NCI-H2171 (cell line): ENCODE data around the gene LPCAT1.
A peak's percentile ranks its signal among the peaks of the same experiment; 100 is the strongest.
"Not testable (repeated sequence)": the region's sequence is repeated elsewhere in the genome, so short reads cannot be mapped to it uniquely, and the experiment has no call there.

ENCODE experiments used
- DNase-seq: peaks from one replicate; lab custom pipeline; 2025; lab: John Stamatoyannopoulos, UW

The LPCAT1 gene

GRCh38 chr5:1424716-1425115, 99.0 kb downstream of the LPCAT1 start:
- no peak for DNase-seq

- no peak for DNase-seq
Observed at GRCh38 chr5:1423901-1424603, 99.7 kb downstream of the LPCAT1 start.

DNA sequence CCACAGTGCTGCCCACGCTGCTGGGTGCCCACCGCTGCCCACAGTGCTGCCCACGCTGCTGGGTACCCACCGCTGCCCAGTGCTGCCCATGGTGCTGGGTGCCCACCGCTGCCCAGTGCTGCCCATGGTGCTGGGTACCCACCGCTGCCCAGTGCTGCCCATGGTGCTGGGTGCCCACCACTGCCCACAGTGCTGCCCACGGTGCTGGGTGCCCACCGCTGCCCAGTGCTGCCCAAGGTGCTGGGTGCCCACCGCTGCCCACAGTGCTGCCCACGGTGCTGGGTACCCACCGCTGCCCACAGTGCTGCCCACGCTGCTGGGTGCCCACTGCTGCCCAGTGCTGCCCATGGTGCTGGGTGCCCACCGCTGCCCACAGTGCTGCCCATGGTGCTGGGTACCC, 101.2 kb downstream of the LPCAT1 start:
- not testable (repeated sequence) for DNase-seq

GRCh38 chr5:1421521-1422341, 102.0 kb downstream of the LPCAT1 start:
- DNase-seq: no peak

- no peak for DNase-seq
Observed at GRCh38 chr5:1420211-1421195, 103.3 kb downstream of the LPCAT1 start.

DNA sequence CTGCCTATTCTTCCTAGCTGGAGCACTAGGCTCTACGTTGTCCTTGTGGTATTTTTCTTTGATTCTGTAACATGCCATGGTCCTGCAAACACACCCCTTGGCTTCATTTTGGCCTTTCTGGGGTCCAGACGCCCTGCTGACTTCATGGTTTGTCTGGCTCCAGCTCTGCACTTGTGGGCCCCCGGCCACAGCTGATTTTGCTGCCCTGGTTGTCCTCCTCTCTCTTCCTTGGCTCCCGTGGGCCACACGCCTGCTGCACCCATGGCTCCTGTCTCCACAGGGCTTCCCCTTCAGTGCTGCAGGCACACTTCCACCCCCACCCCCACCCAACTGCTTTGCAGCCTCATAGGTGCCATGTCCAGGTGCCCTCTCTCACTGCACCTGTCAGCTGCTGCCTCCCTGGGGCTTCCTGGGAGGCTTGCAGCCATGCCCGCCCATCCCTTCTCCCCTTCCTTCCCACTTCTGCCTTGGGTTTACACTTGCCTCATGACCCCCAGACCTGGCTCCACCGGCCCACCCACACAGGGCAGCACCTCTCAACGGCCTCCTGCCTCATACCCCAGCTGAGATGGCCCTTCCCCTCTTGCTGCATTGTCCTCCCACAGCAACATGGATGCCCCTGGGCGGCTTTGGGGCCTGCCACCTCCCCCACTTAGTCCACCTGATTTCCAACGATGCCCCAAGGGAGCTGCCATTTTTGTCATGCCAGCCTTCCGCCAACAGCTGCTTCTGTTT, 104.1 kb downstream of the LPCAT1 start:
- DNase-seq: no peak

- DNase-seq: no peak
Observed at GRCh38 chr5:1418921-1419280, 104.9 kb downstream of the LPCAT1 start.

DNA sequence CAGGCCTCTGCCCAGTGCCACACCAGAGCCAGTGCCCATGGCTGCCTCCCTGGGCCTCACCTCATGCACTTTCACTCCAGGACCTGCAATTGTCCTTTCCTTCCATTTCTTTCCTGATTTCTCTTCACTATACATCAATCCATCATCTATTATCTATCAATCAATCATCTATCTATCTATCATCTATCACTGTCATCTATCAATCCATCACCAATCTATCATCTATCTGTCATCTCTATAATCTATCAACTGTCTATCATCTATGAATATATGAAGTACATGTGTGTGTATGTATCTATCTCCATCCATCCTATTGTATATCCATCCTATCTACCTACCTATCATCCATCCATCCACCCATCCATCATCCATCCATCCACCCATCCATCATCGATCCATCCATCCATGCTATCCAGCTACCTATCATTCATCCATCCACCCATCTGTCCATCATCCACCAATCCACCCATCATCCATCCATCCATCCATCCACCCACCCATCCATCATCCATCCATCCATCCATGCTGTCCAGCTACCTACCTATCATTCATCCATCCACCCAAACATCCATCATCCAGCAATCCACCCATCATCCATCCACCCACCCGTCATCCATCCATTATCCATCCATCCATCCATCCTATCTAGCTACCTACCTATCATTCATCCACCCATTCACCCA, 105.4 kb downstream of the LPCAT1 start:
- no peak for DNase-seq

DNA sequence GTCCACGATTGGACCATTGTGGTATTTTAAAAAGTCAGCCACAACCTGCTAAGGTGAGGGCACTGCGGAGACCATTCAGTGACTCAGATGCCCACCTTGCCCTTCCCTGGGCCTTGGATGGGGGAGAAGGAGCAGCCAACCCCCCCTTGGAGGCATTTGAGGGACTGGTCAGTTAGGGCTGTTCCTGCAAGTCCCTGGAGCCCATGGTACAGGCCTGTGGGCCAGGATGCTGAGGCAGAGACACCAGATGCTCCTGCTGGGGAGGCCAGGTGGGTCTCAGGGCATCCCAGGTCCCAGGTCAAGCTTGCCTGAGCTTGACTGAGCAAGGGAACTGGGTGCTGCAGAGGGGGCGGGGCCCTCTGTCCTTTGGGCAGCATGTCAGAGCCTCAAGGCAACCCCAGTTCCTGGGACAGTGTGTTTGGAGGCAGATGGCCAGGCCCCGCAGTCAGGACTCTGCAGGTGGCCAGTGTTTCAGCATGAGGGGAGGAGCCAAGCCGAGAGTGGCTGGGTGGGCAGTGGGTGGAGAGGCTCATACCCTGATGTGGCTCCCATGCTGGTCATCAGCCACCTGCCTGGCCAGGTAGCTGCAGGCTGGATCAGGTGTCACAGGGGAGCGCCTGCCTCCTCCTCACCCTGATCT, 106.1 kb downstream of the LPCAT1 start:
- no peak for DNase-seq

- DNase-seq: no peak
Observed at GRCh38 chr5:1416856-1417469, 106.8 kb downstream of the LPCAT1 start.

DNA sequence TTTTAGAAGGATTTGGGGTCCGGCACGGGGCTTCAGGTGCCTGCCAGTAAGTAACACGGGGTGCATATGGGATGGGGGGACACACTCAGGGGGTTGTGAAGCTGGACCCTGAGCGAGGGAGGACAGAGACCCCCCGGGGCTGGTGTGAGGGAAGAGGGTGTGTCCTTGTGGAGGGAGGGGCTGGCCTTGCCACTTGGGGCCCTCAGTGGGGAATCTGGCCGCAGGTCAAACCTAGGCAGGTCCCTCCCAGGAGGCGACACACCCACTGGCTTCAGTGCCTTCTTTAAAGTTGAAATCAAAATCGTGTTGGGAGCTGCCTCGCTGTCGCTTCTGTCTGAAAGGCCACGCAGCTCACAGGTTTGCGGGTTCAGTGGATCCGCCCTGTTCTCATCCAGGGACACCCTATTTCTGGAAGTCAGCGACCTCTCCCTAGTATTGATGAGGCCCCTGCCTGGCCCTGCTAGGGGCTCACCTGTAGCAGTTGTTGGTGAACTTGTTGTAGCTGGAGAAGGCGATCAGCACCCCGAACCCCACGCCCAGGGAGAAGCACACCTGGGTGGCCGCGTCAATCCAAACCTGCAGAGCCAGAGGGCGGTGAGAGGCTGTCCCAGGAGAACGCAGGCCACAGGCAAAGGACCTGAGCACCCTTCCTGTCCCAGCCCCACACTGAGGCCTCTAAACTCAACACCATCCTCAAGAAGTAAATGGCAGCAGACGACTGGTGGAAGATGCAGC, 108.0 kb downstream of the LPCAT1 start:
- no peak for DNase-seq

DNA sequence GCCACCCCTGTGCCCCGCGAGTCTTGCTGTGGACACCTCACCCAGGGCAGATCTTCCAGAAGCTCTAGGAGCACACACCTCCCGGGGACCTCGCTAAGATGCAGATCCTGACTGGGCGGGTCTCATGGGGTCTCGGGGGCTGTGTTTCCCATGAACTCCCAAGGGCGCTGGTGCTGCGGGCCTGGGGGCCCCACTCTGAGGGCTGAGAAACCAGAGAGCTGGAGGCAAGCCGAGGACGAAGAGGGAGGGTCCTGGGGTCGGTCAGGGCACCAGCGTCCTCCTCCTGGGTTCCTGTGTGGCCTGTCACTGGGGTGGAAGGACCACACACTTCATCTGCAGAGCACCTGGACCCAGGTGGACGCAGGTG, 108.7 kb downstream of the LPCAT1 start:
- no peak for DNase-seq

GRCh38 chr5:1414311-1415058, 109.3 kb downstream of the LPCAT1 start:
- no peak for DNase-seq

GRCh38 chr5:1413611-1414241, 110.0 kb downstream of the LPCAT1 start:
- no peak for DNase-seq

DNA sequence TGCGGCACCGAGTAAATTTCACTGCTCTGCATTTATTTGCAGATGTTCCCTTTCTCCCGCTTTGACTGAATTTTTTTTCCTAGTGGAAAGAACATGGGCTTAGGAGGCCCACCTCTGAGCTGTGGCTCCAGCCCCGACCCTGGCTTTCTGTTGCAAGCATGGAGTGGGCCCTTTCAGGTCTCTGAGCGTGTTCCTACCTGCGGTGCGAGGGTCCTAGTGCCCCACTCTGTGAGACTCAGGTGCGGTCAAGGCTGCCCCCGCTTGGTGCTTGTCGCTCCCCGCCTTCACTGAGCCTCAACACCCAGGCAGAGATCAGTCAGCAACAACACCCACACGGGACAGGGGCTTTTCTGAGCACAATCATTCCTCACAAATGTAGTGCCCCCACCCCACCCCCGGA, 110.5 kb downstream of the LPCAT1 start:
- DNase-seq: no peak

- no peak for DNase-seq
Observed at GRCh38 chr5:1412621-1413020, 111.1 kb downstream of the LPCAT1 start.

- peak; percentile 52 for DNase-seq
Observed at GRCh38 chr5:1412163-1412562, 111.6 kb downstream of the LPCAT1 start.
